NOMO-1 treated with DMSO at 0.1 percent for 48 hours (cell line): ENCODE results near the gene C6orf136.
A peak's percentile ranks its signal among the peaks of the same experiment; 100 is the strongest.

Experiments used
- DNase-seq: peaks from one replicate; lab custom pipeline; 2025; ENCODE audit not compliant: unreplicated experiment; lab: John Stamatoyannopoulos, UW

C6orf136 gene

DNA sequence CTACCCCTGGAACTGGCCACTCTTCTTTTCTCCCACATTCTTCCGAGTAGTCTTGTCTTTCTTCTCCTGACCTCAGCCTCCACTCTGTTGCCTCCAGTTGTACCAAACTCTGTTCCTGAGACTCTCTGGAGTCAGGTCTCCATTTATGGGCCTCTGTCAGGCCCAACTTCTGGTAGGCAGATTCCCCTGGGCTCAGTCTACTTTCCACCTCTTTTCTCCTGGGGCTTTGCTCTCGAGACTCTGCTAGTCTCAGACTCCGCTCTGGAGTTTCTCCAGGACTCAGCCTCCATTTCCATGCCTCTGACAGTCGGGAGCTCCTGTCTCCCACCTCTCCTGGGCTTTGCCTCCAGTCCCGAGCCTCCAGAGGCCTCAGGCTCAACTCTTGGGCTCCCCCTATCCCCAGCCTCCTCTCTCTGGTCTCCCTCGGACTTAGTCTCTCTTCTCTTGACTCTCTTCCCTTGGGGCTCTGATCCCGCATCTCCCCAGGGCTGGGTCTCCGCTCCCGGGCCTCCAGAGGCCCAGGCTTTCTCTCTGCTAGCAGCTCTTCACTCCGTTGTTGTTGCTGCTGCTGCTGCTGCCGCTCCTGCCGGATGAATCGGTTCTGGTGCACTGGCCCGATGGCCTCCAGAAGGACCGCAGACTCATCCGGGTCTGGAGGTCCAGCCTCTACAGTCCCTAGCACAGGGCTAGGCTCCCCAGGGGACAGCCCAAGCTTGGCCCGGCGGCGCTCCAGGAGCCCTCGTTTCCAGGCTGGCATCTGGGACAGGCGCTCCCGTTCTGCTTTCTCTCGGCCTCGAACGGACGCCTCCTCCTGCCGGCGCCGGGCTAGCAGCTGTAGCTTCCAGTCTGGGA is 38.5 kb downstream of the C6orf136 start:
- DNase-seq, result peak; percentile 43

DNA sequence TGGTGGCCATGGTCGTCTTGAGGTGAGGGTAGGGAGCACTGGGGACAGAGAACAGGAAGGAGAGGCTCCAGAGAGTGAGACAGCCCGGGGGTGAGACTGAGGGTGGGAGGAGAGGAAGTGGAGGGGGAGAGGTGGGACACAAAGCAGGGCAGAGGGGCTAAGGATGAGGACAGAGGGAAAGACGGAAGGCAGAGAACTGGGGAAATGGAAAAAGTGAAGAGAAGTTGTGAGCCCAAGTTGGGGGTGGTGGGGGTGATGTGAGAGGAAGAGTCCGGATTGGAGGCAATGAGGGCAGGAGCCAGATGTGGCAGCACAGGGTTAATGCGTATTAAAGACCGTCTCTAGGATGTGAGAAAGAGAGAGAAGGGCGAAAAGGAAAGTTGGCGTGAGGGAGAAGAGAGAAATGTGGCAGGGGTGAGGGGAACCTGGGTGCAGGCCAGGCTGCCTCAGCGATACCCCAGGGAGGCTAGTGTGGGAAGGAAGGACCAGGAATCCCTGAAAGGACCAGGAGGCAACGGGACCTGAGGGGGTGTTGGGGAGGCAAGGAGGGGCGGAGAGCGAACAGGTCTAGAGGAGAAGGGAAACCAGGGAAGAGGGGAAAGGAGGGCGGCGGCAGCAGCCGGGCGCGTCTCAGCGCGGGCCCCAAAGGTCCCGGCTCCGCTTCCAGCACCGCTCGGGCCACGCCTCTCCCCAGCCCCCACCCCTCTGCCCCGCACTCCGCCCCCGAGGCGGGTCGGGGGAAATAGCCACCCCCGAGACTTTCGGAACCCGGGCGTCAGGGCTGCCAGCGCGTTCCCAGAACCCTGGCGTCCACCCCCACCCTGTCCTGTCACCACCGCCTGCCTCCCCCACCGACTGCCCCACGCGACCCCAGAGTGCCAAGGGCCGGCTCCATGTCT is 39.3 kb downstream of the C6orf136 start, which contains the start of gene PPP1R18:
TSS of gene PPP1R18 (minus strand) at position 637 of the 899 bp plus-strand sequence. CDS start at position 10, 627 bp downstream.
- DNase-seq, result peak; percentile 42

DNA sequence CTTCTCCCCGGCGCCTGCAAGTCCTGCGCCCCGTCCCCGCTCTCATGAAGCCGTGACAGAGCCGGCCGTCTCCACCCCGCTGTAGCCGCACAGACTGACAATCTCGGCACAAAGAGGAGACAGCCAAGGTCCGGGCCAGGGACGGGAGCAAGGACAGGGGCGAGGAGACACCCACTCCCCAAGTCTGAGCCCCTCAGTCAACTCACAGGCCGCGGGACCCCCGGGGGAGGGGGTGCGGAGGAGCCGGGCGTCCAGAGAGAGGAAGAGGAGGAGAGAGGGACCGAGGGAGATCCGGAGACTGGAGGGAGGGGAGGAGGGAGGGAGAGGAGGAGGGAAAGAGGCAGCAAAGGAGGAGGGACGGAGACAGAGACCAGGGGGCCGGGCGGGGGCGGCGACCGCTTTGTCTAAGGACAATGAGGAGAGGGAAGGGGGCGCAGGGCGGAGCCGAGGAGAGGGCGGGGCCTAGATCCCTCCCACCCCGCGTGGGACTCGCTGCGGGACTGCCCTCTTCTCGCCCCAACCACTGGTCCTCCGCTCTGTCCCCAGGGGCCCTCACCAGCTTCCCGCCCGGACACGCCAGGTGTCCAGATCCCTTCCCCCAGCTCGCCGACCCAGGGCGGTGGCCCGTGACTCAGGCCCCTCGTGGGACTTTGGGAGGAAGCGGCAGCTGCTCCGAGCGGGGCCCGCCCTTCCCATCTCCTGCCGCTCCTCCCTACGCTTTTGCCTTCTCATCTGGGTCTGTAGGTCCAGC is 40.1 kb downstream of the C6orf136 start:
- peak; percentile 88 for DNase-seq

DNA sequence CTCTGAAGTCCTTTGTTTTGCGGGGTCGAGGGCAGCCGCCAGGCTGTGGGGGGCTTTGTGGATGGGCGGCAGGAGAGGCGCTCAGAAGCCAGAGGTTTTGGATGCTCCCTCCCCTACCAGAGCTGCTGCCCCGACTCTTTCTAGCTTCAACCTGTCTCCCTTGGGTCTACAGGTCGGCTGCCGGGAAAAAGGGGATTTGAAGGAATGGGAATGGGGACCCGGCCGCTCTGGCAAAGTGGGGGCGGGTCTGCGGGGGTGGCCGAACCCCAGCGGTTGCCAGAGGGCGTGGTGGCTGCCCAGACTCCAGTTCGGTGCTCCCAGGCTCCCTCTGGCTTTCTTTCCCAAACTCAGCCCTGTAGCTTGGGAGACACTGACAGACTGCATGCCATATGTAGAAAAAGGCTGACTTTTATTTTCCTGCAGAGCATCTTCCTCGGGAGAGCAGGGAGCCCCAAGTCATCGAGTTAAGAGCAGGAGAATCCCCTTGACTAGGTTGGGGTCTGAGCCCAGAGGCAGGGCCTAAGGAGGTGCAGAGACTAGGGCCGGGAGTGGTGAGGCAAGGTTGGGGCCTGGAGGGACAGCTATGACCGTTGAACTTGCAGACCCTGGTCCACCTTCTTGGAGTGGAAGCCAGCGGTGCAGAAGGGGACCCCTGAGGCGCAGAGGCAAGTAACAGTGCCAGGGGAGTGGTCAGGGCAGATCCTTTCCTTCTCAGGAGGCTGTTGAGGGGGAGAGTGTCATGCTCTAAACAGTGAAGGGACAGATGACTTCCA is 40.9 kb downstream of the C6orf136 start:
- no peak for DNase-seq

DNA sequence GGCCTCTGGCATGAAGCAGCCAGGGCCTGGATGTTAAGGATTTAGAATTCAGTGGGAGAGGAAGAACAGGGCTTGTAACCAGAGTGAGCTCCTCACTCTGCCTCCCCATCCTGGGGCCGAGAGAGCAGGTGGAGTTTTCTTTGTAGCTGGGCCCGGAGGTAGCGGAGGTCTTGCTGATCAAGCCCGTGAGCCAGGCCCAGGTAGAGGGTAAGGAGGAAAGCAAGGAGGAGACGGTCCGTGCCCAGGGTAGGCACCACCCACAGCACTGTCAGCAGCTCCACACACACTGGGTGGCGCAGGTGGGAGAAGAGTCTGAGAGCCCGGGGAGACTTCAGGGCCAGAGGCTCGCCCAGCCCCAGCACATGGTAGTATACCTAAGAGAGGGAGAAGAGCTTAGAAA is 41.6 kb downstream of the C6orf136 start:
- no peak for DNase-seq

DNA sequence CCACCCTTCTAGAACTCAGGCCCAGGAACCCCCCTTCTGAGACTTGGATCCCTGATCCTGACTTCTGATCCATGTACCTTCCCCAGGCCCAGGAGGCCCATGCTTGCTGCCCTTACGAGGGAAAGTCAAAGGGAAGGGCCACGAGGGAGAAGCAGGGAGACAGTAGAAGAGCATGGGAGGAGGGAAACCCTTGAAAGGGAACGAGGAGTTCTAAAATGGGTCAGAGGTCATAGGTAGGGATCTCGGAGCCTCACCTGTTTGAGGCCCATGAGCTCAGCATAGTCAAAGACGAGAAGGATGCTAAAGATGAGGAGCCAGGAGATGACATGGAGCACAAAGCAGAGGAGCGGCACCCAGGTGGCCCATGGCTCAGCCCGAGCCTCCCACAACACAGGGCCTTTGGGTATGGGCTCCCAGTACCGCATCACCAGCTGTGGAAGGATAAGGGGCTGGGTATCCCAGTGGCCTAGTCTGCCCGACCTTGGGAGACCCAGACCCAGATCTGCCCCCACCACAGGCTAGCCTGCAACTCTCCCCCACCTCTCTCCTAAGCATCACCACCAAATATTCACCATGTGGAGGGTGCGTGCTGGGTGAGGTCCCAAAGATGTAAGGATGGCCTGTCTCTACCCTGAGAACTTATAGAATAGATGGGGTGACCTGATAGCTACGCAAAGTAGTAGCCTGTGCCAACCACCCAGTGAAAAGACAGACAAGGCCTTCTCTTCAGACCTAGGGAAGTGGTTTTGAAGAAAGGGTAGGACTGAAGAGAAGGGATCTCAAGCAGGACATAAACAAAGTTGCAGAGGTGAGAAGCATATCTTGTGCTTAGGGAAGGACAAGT is 42.3 kb downstream of the C6orf136 start:
- no peak for DNase-seq

DNA sequence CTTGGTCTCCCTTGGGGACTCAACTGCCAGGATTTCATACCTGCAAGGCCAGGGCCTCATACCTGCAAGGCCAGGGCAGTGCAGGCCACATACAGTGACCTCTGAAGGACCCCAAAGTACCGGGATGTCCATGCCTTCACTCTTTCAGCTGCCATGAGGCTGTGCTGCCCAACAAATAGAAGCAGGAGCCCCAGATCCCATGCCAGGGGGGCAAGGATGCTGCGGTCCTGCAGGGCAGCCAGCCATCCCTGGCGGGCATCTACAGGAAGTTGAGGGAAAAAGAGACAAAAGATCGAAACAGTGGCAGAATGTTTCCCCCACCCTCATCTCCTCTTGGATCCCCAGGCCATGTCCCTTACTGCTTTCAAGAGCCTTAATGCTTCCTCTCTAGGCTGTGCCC is 43.1 kb downstream of the C6orf136 start:
- no peak for DNase-seq

DNA sequence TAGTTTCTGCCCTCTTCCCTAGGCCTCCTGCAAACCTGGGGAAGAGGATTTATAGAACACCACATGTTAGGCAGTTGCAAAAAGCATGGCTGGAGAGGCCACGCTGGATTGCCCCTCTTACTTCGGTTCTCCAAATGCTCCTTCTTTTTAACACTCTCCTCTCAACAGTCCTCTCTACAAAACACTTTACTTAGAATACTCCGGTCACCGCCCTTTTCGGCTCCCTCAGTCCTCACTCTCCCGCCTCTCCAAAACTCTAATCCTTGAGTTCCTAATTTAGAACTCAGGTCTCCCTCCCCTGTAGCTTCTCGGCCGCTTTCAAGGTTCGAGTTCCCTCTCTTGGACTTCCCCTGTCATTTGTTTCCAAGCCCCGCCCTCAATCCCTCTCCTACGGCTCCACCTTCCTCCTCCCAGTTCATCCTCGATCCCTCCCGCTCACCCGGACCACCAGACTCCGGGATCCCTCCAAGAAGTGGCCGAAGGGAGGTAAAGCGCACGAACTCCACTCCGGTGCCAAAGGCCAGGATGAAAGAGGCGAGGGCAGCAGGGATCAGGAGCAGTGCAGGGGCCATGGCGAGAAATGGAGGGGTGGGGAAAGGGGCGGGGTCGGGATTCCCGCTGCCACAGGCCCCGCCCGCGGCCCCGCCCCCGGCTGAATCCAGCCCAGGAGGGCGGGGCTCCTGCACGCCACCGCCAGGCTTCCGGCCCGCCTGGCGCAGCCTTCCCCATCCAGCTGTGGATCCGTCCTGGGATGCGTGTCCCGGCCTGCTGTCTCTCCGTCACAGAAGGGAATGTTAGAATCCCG is 43.7 kb downstream of the C6orf136 start, which contains the start of gene NRM:
TSS of gene NRM (minus strand) at position 582 of the 805 bp plus-strand sequence. CDS start at position 572, 10 bp downstream.
- peak; percentile 78 for DNase-seq

DNA sequence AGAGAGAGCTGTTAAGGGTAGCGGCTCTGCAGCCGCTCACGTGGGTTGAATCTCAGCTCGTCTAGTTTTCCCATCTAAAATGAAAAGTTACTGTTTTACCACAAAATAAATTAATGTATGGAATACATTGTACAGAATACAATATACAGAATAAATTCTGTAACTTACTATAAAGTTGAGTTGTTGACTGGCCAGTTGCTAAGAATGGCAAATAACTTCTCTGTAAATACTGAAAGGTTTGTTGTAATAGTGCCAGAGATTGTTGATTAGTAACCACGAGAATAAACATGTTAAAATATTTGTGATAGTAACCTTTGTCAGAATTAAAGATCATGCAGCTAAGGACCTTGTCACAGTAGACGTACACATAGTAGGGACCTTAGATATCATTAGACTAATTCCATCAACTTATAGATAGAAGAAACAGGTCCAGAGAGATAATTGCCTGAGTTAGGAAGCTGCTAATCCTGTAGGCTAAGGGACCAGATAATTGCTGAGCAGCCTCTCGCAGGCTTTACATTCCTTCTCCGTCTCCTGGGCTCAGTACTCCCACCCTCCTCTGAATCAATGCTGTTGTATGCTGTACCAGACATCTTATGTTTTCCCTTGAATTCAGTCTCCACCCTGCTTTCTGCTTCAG is 44.4 kb downstream of the C6orf136 start:
- no peak for DNase-seq

DNA sequence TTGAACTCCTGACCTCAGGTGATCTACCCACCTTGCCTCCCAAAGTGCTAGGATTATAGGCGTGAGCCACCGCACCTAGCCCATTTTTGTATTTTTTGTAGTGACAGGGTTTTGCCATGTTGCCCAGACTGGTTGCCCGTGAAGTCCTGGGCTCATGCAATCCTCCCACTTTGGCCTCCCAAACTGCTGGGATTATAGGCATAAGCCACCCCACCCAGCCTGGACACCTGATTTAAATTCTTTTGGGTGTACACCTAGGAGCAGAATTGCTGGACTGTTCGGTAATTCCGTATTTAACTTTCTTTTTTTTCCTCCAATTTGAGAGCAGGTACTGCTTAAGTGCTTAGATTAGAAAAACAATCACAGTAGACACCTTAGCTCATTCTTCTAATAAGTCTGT is 49.5 kb downstream of the C6orf136 start:
- DNase-seq, result no peak

DNA sequence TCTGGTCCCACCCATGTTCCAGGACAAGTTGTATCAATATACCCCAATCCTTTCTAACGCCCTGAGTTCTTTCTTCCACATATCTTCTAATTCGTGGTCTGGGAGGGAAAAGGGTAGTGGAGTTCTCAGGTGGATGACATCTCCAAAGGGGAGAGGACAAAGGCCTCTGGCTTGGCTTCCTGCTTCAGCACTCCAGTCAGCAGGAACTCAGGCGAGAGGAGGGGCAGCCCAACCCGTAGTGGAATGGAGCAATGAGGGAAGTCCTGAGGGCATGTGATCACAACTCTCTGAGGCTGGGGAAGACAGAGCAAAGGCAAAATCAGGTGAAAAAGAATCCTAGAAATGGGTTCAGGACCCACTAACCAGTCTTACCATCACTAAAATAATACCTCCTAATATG is 53.4 kb downstream of the C6orf136 start:
- no peak for DNase-seq
